GM21825 (cell line): ENCODE data around the gene LRMDA.

Source experiments
- ATAC-seq: cut with Tn5 transposase; IDR thresholded peaks from one replicate; pipeline ENCODE4 v1.9.1; 2021; ENCODE audit warnings: mild to moderate bottlenecking, moderate library complexity; ENCODE audit not compliant: unreplicated experiment

LRMDA gene

GRCh38 chr10:75633568-75633967, 202.1 kb downstream of the LRMDA start:
- no peak for ATAC-seq

GRCh38 chr10:75634947-75635346, 203.5 kb downstream of the LRMDA start:
- ATAC-seq = no peak

DNA sequence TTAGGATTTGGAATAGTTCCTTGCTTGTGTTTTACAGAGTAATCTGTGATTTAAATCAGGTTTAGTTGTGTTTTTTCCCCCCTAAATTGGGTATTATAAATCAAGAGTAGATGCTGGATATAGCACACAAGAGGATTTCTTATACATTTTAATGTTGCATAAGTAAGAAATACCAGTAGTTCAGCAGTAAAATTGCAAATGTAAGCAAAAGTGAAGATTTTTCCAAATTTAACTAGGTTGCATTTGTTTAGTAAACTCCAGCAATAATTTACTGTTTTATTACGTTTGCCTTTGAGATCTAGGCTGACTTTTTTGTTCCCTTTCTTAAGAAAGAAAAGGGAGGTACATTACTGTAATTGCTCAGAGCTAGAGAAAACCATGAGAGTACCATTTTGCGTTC, 207.3 kb downstream of the LRMDA start:
- no peak for ATAC-seq

DNA sequence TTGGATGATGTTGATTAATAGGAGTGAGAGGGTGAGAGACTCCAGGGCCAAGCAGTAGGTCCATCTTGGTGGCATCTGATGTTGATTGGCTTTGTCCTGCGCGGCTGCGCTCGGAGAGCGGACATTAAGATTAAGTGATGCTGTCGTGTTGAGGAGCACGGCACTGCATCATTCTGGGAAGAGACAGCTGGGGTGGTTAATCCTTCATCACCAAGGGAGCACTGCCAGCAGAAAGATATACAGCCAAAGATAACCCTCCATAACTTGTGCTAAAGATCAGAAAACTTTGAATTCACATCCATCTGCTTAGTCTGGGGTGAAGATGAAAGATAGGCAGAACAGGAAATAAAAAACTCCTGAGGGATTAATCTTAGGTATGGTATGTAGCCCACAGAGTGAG, 208.3 kb downstream of the LRMDA start:
- ATAC-seq = no peak

DNA sequence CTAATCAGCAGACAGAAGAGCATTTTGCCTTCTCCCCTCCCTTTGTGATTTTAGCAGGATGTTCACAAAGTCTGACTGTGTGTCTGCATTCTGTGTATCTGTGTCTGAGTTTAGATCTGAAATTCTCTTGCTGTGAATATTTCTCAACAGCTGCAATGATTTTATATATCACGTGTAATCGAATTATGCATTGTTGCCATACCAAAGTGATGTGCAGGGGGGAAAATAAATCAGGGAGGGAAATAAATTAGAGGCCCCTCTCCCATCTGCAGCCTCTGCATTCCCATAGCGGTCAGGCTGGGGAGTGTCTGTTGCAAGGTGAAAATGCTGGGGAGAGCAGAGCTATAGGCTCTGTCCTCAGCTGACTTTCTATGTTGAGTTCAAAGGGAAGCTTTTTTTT, 209.0 kb downstream of the LRMDA start:
- no peak for ATAC-seq

GRCh38 chr10:75640803-75641202, 209.4 kb downstream of the LRMDA start:
- no peak for ATAC-seq

DNA sequence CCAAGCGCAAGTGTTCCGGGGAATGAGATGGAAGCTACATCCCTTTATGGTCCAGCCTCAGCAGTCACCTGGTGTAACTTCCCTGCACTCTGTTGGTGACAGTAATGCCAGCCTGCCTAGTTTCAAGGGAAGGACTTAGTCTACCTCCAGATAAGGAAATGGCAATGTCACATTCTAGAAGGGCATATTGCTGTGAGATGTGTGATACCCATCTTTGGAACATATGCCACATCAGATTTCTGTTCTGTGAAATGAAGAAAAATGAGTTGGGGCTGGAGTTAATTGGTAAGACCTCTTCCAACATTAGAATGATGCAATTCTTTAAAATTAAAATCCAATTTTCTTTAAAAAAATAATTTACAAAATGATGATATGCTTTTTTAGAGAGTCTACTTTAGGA, 212.0 kb downstream of the LRMDA start:
- no peak for ATAC-seq

DNA sequence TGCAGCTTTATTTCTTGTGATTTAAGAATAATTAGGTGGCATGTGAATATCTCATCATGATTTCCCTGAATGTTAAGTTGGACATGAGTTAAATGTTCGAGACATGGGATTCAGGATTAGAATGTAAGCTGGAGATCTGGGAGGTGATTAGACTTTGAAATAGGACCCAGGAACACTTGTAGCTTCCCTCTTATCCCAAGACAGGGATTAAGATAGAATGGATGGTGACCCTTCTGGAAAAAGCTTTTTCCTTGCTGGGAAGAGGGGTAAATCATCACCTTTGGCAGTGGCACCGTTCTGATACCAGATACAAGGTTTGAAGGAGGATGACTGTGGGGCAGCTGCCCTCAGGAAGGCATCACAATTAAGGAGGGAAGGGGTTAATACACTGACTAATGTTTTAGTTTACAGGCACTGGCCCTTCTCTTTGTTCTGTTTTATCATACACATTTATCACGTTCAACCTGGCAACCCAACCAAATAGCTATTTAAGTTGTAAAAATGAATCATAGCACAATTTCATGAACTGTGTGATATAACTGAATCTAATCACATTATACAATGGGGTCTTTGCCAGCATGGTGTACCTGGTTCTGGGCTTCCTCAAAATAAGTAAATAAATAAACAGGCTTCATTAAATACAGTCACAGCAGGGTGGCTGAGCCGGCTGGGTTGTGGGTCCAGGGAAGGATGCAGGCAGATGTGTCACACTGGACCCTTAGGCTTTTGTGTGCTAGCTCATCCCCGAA, 212.7 kb downstream of the LRMDA start:
- no peak for ATAC-seq

- no peak for ATAC-seq
Measured at GRCh38 chr10:75645704-75646103, 214.3 kb downstream of the LRMDA start.

DNA sequence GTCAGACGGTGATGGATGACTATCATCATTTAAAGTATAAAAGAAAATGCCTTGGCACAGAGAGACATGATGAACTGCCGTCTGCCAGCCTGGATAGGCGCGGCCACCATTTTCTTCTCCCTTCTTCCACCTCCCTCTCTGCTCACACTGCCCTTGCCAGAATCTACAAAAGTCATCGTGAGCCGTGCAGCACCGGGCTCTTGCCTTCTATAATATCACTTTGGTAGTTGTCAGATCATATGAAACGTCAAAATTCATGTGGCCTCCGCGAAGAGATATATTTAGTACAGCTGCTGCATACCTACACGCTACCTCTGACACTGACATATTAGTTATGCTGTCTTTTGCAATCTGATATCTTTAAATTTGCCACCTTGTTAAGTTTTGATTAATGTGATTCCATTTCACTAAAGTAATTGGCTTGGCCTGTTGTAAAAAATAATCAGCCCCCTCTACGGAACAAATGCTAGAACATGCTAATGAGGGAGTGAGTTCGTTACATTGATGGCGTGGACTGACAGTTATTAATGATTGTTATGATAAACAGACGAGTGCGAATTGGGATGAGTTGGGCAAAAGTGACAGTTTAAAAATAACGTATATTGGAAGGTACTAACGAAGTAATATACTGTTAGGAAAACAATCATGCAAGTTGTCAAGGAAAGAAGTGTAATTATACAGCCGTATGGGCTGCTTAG, 214.9 kb downstream of the LRMDA start:
- ATAC-seq = no peak

GRCh38 chr10:75646916-75647315, 215.5 kb downstream of the LRMDA start:
- ATAC-seq = no peak

DNA sequence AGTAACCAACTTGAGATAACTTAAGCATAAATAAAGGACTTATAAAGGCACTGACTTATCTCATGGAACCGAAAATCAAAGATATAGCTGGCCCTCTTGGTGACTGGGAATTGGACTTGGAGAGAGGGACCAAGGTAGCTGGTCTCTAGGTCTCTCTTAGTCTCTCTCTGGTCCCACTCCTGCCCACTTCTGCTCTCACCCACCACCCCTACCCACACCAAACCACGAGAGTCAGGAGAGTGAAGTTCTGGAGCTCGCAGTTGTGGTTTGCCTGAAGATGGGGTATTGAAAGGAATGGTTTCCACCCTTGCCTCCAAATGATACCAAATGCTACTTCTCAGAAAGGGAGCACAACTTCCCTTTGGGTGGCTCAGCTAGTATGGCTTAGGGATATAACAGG, 216.3 kb downstream of the LRMDA start:
- ATAC-seq = no peak

- no peak for ATAC-seq
Measured at GRCh38 chr10:75648351-75648750, 216.9 kb downstream of the LRMDA start.

DNA sequence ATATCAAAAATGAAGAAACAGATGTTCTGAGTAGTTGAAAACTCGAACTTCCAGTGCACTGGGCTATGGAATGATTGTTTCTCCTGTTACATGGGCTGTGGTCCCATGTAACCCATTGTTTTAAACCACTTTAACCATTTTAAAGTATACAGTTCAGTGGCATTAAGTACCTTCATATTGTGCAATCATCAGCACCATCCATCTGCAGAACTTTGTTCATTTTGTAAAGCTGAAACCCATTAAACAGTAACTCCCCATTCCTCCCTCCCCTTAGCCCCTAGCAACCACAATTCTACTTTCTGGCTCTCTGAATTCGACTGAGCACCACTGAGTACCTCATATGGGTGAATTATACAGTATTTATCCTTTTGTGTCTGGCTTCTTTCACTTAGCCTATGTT, 217.4 kb downstream of the LRMDA start:
- no peak for ATAC-seq

DNA sequence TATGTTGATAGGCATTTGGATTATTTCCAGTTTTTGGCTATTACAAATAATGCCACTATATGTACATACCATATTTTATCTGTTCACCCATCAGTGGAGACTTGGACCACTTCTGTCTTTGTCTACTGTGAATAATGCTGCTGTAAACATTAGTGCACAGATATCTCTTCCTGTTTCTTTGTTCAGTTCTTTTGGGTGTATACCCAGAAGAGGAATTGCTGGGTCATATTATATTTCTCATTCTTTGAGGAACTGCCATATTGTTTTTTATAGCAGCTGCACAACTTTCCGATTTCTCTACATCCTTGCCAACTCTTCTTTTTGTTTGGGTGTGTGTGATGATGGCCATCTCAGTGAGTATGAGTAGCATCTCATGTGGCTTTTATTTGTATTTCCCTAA, 218.0 kb downstream of the LRMDA start:
- ATAC-seq = no peak

- no peak for ATAC-seq
Measured at GRCh38 chr10:75650648-75651047, 219.2 kb downstream of the LRMDA start.

DNA sequence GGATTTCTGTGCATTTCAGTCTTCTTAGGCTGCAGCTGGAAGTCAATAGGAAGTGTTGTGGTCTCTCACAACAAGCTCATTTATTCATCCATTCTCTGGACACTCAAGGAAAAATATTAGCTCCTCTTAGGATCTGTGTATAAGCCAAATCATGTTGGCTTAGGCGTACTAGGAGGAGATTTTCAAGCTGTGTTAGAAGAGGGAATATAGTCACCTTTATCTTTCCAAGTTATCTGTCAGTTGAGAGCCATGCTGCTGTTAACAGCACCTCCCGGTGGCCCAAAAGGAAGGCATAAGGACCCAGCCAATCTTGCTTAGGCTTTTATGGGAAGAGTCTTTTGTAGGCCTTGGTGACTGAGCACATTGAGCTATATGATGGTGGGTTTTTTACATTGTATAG, 220.0 kb downstream of the LRMDA start:
- no peak for ATAC-seq

- no peak for ATAC-seq
Measured at GRCh38 chr10:75652146-75652740, 220.8 kb downstream of the LRMDA start.

GRCh38 chr10:75653761-75654160, 222.3 kb downstream of the LRMDA start:
- no peak for ATAC-seq

- no peak for ATAC-seq
Measured at GRCh38 chr10:75654171-75654771, 222.8 kb downstream of the LRMDA start.

GRCh38 chr10:75654772-75655171, 223.3 kb downstream of the LRMDA start:
- ATAC-seq = no peak
